HepG2 (cell line): Measurements from ENCODE around the gene TUT1. TPM values are rescaled to one million over a fixed set of nuclear protein-coding genes. Genes with fewer than 3 reads are reported as not detected.

Experiments used
- ATF1 ChIP-seq: IDR thresholded peaks from 2 replicates; pipeline ENCODE4 v1.6.1; 2016; ENCODE audit warnings: mild to moderate bottlenecking, control low read depth
- BRF2 ChIP-seq: sonication (generic); formaldehyde crosslinking; IDR thresholded peaks from 2 replicates; pipeline ENCODE4 v1.8.1; 2022; ENCODE audit warnings: mild to moderate bottlenecking, missing genetic modification reagents
- CCDC6 ChIP-seq: sonication (generic); formaldehyde crosslinking; IDR thresholded peaks from 2 replicates; pipeline ENCODE4 v1.8.1; 2022; ENCODE audit warnings: mild to moderate bottlenecking, missing genetic modification reagents, moderate library complexity
- CEBPG ChIP-seq: IDR thresholded peaks from 2 replicates; pipeline ENCODE4 v1.6.1; 2016
- GFI1 ChIP-seq: sonication (generic); formaldehyde crosslinking; IDR thresholded peaks from 2 replicates; pipeline ENCODE4 v1.5.0; 2020; ENCODE audit warnings: missing genetic modification reagents, mild to moderate bottlenecking, borderline replicate concordance
- HBP1 ChIP-seq: IDR thresholded peaks from 2 replicates; pipeline ENCODE4 v1.6.1; 2016; ENCODE audit warnings: low read depth, control low read depth
- HHEX ChIP-seq: IDR thresholded peaks from 2 replicates; pipeline ENCODE4 v1.6.1; 2016; ENCODE audit warnings: control low read depth
- HNF4A ChIP-seq: sonication (generic); formaldehyde crosslinking; IDR thresholded peaks from 2 replicates; pipeline ENCODE4 v1.4.0; 2020; ENCODE audit warnings: missing genetic modification reagents
- IKZF1 ChIP-seq: fragments of 450-650 bp; IDR thresholded peaks from 2 replicates; pipeline ENCODE4 v1.7.1; 2016
- JUND ChIP-seq: sonication (generic); formaldehyde crosslinking; IDR thresholded peaks from 2 replicates; pipeline ENCODE4 v1.8.0; 2022; ENCODE audit warnings: mild to moderate bottlenecking, missing genetic modification reagents
- MED1 ChIP-seq: sonication (generic); formaldehyde crosslinking; IDR thresholded peaks from 2 replicates; pipeline ENCODE4 v1.4.0; 2020; ENCODE audit warnings: missing genetic modification reagents
- MLLT10 ChIP-seq: sonication (generic); formaldehyde crosslinking; IDR thresholded peaks from 2 replicates; pipeline ENCODE4 v1.4.0; 2020; ENCODE audit warnings: missing genetic modification reagents
- PAF1 ChIP-seq: IDR thresholded peaks from 2 replicates; pipeline ENCODE4 v1.6.1; 2016; ENCODE audit warnings: missing genetic modification reagents, missing compliant biosample characterization
- RBFOX2 ChIP-seq: fragments of 200-400 bp; formaldehyde crosslinking; IDR thresholded peaks from 2 replicates; pipeline ENCODE4 v1.6.1; 2017; ENCODE audit warnings: low read depth, mild to moderate bottlenecking, low read length
- REL ChIP-seq: sonication (generic); formaldehyde crosslinking; conservative IDR thresholded peaks from 2 replicates; pipeline ENCODE4 v1.8.0; 2022; ENCODE audit warnings: mild to moderate bottlenecking, missing genetic modification reagents, moderate library complexity
- REPIN1 ChIP-seq: sonication (generic); formaldehyde crosslinking; IDR thresholded peaks from 2 replicates; pipeline ENCODE4 v1.8.0; 2022; ENCODE audit warnings: missing genetic modification reagents, low read depth, mild to moderate bottlenecking, borderline replicate concordance
- SALL2 ChIP-seq: sonication (generic); formaldehyde crosslinking; IDR thresholded peaks from 2 replicates; pipeline ENCODE4 v1.8.1; 2023; ENCODE audit warnings: mild to moderate bottlenecking, missing genetic modification reagents, inconsistent platforms
- SIX1 ChIP-seq: sonication (generic); formaldehyde crosslinking; IDR thresholded peaks from 2 replicates; pipeline ENCODE4 v1.4.0; 2020; ENCODE audit warnings: missing genetic modification reagents, borderline replicate concordance
- TBL1XR1 ChIP-seq: fragments of 150-350 bp; IDR thresholded peaks from 2 replicates; pipeline ENCODE4 v1.6.1; 2014; ENCODE audit warnings: borderline replicate concordance, low read length; ENCODE audit not compliant: partially characterized antibody
- YEATS4 ChIP-seq: sonication (generic); formaldehyde crosslinking; IDR thresholded peaks from 2 replicates; pipeline ENCODE4 v1.4.0; 2020; ENCODE audit warnings: missing genetic modification reagents, borderline replicate concordance
- ZFP36L2 ChIP-seq: sonication (generic); formaldehyde crosslinking; IDR thresholded peaks from 2 replicates; pipeline ENCODE4 v1.4.0; 2020; ENCODE audit warnings: missing genetic modification reagents
- ZNF230 ChIP-seq: sonication (generic); formaldehyde crosslinking; IDR thresholded peaks from 2 replicates; pipeline ENCODE4 v1.4.0; 2020; ENCODE audit warnings: mild to moderate bottlenecking, missing genetic modification reagents
- ZNF354B ChIP-seq: sonication (generic); formaldehyde crosslinking; IDR thresholded peaks from 2 replicates; pipeline ENCODE4 v1.8.0; 2022; ENCODE audit warnings: mild to moderate bottlenecking, missing genetic modification reagents
- ZNF432 ChIP-seq: sonication (generic); formaldehyde crosslinking; IDR thresholded peaks from 2 replicates; pipeline ENCODE4 v1.5.0; 2020; ENCODE audit warnings: missing genetic modification reagents, mild to moderate bottlenecking, borderline replicate concordance
- ZNF737 ChIP-seq: sonication (generic); formaldehyde crosslinking; IDR thresholded peaks from 2 replicates; pipeline ENCODE4 v1.5.0; 2020; ENCODE audit warnings: missing genetic modification reagents, mild to moderate bottlenecking, borderline replicate concordance
- ZNF775 ChIP-seq: sonication (generic); formaldehyde crosslinking; IDR thresholded peaks from 2 replicates; pipeline ENCODE4 v1.4.0; 2020; ENCODE audit warnings: missing genetic modification reagents, mild to moderate bottlenecking, moderate library complexity, borderline replicate concordance
- polyA plus RNA-seq, 8 experiments: library from polyadenylated mRNA; depleted of rRNA in 3 of 8; stranded (reverse) in 7 of 8; unstranded in 1 of 8; fragments of >200 nt; fragmentation: Illumina TruSeq in 4 of 8; extraction: Trizol in 4 of 8; gene quantifications; 2 replicates each; pipeline versions ENCODE4 v1.2.1 to v1.2.3, GENCODE V29; 2011 to 2016; ENCODE audit warnings: low read depth in 4 of 8, missing spikeins in 1 of 8, mixed read lengths in 1 of 8; ENCODE audit not compliant: insufficient read depth in 1 of 8
- total RNA-seq, 5 experiments: library from RNA; depleted of rRNA; stranded (reverse); fragments of >200 nt; fragmentation: Illumina TruSeq; extraction: Trizol; gene quantifications; 2 replicates each; pipeline ENCODE4 v1.2.3, GENCODE V29; 2016; ENCODE audit warnings: low read depth in 1 of 5
- TF ChIP-seq, protein P1 (sequence below): sonication (generic); formaldehyde crosslinking; IDR thresholded peaks from 2 replicates; pipeline ENCODE4 v1.5.0; 2020; ENCODE audit warnings: missing genetic modification reagents
- TF ChIP-seq, protein P2 (sequence below): sonication (generic); formaldehyde crosslinking; IDR thresholded peaks from 2 replicates; pipeline ENCODE4 v1.9.0; 2022; ENCODE audit warnings: missing genetic modification reagents, mild to moderate bottlenecking, borderline replicate concordance

Gene TUT1
- total and polyA plus RNA-seq, 2 of the 13 experiments (the other 11 are each of a cell fraction or from before 2014, with no cell fraction given), result 9.7 to 14.3 TPM

DNA sequence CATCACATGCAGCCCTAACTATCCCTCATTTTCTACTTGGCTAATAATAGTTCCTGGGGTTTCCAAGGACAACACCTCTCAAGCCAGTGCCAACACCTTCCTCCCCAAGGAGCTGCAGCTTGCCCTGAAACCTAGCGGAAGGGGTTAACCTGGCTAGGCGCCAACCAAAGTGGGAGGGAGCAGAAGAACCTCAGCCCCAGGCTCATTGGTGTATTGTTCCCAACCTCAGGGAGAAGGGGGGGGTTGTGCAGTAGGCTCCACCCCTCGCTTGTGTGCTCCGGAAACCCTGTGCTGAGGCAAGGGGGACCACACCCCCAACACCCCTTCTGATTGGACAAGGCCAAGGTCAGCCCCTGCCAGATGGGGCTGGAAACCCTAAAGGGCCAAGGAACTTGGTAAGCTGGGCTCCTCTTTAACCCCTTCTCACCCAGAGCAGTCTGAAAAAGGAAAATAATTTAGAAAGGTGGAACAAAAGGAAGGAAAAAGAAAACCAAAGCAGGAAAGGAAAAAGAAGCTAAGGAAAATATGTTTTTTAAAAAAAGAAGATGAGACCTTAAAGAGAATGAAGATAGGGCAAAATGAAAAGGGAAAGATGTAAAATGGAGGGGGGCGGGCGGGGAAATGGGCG, 7.9 kb upstream of the TUT1 start (continued):
- 0 out of 2 replicates have a peak, but pooled peaks have one; percentile 67 for TF ChIP-seq CCDC6 (CRISPR knock-in tag)
- TF ChIP-seq ZNF432 (CRISPR knock-in tag), result no peak
- peak; percentile 59; the same call in 1 of the 2 replicates for TF ChIP-seq YEATS4 (CRISPR knock-in tag)
- no peak for TF ChIP-seq JUND (CRISPR knock-in tag)
- peak; percentile 43; the same call in 1 of the 2 replicates for TF ChIP-seq HHEX (CRISPR knock-in tag)
- no peak for TF ChIP-seq ZNF354B (CRISPR knock-in tag)
- TF ChIP-seq ZFP36L2 (CRISPR knock-in tag), result no peak
- no peak for TF ChIP-seq ZNF230
- 0 out of 2 replicates have a peak, but pooled peaks have one; percentile 9 for TF ChIP-seq RBFOX2
- TF ChIP-seq MLLT10 (CRISPR knock-in tag), result no peak
- no peak; the same call in 1 of the 2 replicates for TF ChIP-seq SIX1 (CRISPR knock-in tag)
- TF ChIP-seq PAF1 (CRISPR knock-in tag), result no peak
- TF ChIP-seq ATF1 (CRISPR knock-in tag), result peak; percentile 48; the same call in 1 of the 2 replicates
- TF ChIP-seq HNF4A, result peak; percentile 39; the same call in 1 of the 2 replicates
- no peak for TF ChIP-seq ZNF775 (CRISPR knock-in tag)
- no peak for TF ChIP-seq IKZF1
- no peak for TF ChIP-seq BRF2
- TF ChIP-seq REL, result no peak
- peak; percentile 71 for TF ChIP-seq MED1 (CRISPR knock-in tag)
- TF ChIP-seq TBL1XR1, result peak; percentile 42
- TF ChIP-seq, protein P1, sequence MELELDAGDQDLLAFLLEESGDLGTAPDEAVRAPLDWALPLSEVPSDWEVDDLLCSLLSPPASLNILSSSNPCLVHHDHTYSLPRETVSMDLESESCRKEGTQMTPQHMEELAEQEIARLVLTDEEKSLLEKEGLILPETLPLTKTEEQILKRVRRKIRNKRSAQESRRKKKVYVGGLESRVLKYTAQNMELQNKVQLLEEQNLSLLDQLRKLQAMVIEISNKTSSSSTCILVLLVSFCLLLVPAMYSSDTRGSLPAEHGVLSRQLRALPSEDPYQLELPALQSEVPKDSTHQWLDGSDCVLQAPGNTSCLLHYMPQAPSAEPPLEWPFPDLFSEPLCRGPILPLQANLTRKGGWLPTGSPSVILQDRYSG (CRISPR knock-in tag), result no peak
- TF ChIP-seq REPIN1 (CRISPR knock-in tag), result peak; percentile 61; the same call in 1 of the 2 replicates
- TF ChIP-seq, protein P2, sequence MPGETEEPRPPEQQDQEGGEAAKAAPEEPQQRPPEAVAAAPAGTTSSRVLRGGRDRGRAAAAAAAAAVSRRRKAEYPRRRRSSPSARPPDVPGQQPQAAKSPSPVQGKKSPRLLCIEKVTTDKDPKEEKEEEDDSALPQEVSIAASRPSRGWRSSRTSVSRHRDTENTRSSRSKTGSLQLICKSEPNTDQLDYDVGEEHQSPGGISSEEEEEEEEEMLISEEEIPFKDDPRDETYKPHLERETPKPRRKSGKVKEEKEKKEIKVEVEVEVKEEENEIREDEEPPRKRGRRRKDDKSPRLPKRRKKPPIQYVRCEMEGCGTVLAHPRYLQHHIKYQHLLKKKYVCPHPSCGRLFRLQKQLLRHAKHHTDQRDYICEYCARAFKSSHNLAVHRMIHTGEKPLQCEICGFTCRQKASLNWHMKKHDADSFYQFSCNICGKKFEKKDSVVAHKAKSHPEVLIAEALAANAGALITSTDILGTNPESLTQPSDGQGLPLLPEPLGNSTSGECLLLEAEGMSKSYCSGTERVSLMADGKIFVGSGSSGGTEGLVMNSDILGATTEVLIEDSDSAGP (CRISPR knock-in tag), result no peak
- TF ChIP-seq CEBPG (CRISPR knock-in tag), result peak; percentile 54
- no peak for TF ChIP-seq GFI1
- 0 out of 2 replicates have a peak, but pooled peaks have one; percentile 36 for TF ChIP-seq SALL2
- TF ChIP-seq ZNF737 (CRISPR knock-in tag), result no peak
- 0 out of 2 replicates have a peak, but pooled peaks have one; percentile 48 for TF ChIP-seq HBP1 (CRISPR knock-in tag)
